Dermis blood vessel endothelial cell (primary cell): Measurements from ENCODE around the gene TGFBR1. TPM values are rescaled to one million over a fixed set of nuclear protein-coding genes. Genes with fewer than 3 reads are reported as not detected.

ENCODE experiments used
- DNase-seq: peaks from one replicate; pipeline ENCODE4 v3.0.0; 2010
- total RNA-seq: library from RNA; depleted of rRNA; stranded (reverse); fragments of >200 nt; gene quantifications from 2 replicates; pipeline ENCODE4 v1.2.3, GENCODE V29; 2014

Gene TGFBR1
- total RNA-seq, 1 donor from 2014 or later, result 18.4 TPM

DNA sequence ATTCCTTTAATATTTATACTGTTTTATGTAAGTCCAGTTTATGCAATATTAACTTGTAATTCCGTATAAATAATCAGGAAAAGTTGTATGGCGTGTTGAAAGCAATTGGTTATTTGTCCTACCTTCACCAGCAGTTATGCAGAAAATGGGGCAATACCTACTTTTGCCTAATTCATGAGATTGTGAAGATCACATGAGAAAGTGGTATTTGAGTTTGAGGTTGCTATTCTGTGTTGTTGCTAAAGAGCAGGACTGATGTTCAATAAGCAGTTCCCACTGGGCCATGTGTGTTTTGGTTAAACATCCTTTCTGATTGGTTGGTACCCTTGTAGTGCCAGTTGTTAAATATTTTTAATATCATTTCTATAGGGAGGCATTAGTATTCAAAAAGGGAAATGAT, 3.2 kb downstream of the TGFBR1 start:
- DNase-seq, result no peak

- no peak for DNase-seq
Observed at GRCh38 chr9:99109522-99109921, 4.6 kb downstream of the TGFBR1 start.

- no peak for DNase-seq
Observed at GRCh38 chr9:99112750-99113413, 8.0 kb downstream of the TGFBR1 start.

DNA sequence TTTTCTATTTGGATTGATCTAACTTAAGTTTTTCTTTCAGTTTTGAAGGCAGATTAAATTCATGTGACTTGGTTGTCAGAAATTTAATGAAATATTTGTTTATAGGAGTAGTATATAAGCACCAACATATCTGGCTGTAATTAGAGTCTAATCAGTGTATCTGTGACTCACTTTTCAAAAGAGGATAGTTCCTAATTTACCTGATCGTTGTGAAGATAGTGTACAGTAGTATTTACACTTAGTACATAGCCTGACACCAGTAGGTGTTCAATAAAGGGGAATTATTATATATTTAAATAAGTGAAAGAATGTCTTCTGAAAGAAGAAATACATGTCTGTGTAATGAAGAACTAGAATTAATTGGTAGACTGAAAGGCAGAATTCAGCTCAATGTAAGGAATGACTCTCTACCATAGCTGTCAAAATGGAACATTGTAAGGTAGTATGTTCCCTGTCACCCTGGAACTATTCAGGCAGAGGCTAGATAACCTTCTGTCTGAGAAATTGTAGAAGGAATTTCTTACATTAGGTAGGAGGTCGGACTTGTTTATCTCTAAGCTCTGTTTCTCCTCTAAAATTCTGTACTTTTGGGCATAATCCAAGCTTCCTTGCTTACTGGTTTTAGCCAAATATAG, 8.6 kb downstream of the TGFBR1 start:
- no peak for DNase-seq

DNA sequence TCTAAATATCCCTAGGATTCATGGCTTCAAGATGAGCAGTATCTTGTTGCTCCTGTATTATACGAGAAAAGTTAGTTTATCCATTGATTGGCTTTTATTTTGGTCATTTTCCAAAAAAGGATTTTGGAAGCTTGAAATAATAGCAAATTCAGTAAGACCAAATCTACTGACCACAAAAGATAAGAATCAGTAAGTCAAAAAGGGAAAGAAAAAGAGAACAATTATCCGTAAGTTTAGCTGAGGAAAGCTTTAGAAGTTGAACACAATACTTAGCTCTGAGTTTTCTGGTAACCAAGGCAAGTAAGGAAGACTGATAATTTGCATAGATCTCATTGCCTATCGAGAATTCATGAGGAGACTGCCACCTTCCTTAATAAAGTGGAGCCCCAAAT, 9.1 kb downstream of the TGFBR1 start:
- DNase-seq, result no peak

GRCh38 chr9:99114846-99115500, 10.1 kb downstream of the TGFBR1 start:
- no peak for DNase-seq

GRCh38 chr9:99116003-99116411, 11.1 kb downstream of the TGFBR1 start:
- DNase-seq, result no peak

DNA sequence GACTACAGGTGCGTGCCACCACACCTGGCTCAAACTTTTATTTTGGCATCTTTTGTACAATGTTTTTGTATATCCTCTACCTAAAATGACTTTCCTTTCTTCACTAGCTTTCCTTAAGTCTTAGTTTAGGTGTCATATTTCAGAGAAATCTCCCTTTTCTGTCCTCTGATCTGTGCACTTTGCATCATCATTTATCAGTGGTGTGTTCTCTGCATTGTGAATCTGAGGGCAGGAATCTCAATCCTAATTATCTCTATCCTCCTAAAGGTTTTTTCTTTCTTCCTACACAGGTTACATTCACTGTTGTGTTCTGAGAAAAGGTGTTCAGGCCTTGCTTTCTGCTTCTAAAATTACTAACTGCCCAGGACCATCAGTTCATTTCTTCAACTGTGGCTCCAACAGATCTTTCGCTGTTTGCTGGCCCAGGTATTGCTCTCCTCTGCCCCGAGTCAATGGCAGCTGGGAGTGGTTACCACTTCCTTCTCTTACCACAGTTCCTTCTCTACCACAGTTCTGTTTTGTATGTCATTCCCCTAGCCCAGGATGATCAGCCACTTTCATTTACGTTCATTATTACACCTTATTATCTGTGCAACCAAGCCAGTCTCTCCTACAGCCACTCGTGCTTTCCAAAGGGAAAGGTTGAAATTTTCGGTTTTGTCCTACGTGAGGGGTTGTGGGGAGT, 14.0 kb downstream of the TGFBR1 start:
- no peak for DNase-seq

GRCh38 chr9:99119976-99120655, 15.2 kb downstream of the TGFBR1 start:
- DNase-seq, result no peak

GRCh38 chr9:99121604-99122003, 16.7 kb downstream of the TGFBR1 start:
- DNase-seq, result no peak

GRCh38 chr9:99124534-99125255, 19.8 kb downstream of the TGFBR1 start:
- no peak for DNase-seq

- DNase-seq, result no peak
Observed at GRCh38 chr9:99125446-99125845, 20.5 kb downstream of the TGFBR1 start.

GRCh38 chr9:99126312-99126711, 21.4 kb downstream of the TGFBR1 start:
- no peak for DNase-seq

- no peak for DNase-seq
Observed at GRCh38 chr9:99127356-99128132, 22.6 kb downstream of the TGFBR1 start.

- DNase-seq, result no peak
Observed at GRCh38 chr9:99128133-99128406, 23.2 kb downstream of the TGFBR1 start.

- DNase-seq, result no peak
Observed at GRCh38 chr9:99129091-99129490, 24.2 kb downstream of the TGFBR1 start.

- DNase-seq, result peak; percentile 36
Observed at GRCh38 chr9:99130069-99130468, 25.2 kb downstream of the TGFBR1 start.

DNA sequence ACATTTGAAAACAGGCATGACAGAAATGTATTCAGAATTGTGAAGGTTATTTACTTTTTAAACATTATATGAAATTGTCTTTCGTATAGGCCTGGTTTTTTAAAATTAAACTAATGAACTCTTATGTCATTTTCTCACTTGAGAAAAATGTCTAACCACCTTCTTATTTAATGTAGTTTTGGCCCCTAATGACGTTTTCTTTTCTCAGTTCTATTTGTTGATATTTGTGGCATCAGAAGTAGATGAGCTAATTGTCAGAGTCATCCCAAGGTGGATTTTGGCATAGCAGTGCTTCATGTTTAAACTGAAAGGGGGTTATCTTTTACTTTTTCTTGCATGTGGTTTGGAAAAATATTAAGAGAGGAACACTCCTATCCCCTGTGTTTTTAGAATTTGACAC, 28.2 kb downstream of the TGFBR1 start:
- no peak for DNase-seq

- DNase-seq, result no peak
Observed at GRCh38 chr9:99134893-99135341, 30.0 kb downstream of the TGFBR1 start.

DNA sequence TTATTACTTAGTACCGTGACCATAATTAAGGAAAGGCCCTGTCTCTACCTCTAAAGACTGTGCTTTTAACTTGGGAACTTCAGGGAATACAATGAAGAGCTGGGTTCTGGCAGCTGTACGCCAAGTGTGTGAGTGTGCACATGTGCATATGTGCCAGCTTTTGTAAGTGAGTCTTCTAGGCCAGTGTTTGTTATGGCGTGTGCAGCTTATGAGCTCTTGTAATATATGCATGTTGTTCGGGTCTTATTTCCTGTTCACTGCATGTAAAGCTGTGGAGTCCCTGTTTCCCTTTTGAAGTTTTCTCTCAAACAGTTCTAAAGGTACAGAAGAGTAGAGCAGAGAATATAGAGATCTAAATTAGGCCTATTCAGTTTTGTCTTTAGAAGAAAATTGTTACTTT, 30.5 kb downstream of the TGFBR1 start:
- no peak for DNase-seq

GRCh38 chr9:99137225-99137624, 32.3 kb downstream of the TGFBR1 start:
- no peak for DNase-seq

GRCh38 chr9:99137891-99138290, 33.0 kb downstream of the TGFBR1 start:
- no peak for DNase-seq
